ENCODE data around the gene USP35. TPM values are rescaled to one million over a fixed set of nuclear protein-coding genes. Genes with fewer than 3 reads are reported as not detected.

The USP35 gene
- total RNA-seq, 1 donor from 2014 or later, result 16.5 TPM

DNA sequence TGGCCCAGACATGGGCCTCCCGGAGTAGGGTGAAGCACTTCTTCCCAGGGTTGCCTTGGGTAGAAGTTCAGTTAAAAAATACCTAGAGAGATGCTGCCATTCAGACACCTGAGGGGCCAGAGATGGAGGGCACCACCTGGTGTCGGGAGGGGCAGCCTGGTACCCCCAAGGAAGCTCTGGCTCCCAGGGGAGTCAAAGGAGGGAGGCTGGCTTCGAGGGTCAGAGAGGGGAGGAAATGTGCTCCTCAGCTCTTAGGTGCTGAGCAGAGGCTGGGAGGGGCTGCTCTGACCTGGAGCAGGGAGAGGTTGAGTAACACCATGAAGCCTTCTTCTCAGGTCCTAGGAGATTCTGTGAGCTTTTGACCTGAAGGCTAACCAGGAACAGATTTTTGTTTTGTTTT is 1.1 kb downstream of the USP35 start:
- TF ChIP-seq, protein P1, sequence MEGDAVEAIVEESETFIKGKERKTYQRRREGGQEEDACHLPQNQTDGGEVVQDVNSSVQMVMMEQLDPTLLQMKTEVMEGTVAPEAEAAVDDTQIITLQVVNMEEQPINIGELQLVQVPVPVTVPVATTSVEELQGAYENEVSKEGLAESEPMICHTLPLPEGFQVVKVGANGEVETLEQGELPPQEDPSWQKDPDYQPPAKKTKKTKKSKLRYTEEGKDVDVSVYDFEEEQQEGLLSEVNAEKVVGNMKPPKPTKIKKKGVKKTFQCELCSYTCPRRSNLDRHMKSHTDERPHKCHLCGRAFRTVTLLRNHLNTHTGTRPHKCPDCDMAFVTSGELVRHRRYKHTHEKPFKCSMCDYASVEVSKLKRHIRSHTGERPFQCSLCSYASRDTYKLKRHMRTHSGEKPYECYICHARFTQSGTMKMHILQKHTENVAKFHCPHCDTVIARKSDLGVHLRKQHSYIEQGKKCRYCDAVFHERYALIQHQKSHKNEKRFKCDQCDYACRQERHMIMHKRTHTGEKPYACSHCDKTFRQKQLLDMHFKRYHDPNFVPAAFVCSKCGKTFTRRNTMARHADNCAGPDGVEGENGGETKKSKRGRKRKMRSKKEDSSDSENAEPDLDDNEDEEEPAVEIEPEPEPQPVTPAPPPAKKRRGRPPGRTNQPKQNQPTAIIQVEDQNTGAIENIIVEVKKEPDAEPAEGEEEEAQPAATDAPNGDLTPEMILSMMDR (IDR thresholded peaks at IDR 0.05; ENCODE audit: unreplicated experiment), result no peak
- H3K27me3 Mint-ChIP-seq, result no peaks in the 10 kb centered on the region
- peaks cover 30% of the 10 kb centered on the region for H3K4me1 Mint-ChIP-seq (ENCODE audit: low read depth)
- H3K27ac Mint-ChIP-seq, result no peak overlapping the region
- DNase-seq (ENCODE audit: low spot score, unreplicated experiment), result no peak
- no peaks in the 10 kb centered on the region for H3K9me3 Mint-ChIP-seq (ENCODE audit: low read depth)
- no peaks in the 10 kb centered on the region for H3K36me3 Mint-ChIP-seq (ENCODE audit: insufficient read depth)
- peak overlapping the region; percentile 94 for H3K4me3 Mint-ChIP-seq (ENCODE audit: low read depth)

GRCh38 chr11:78190374-78190773 is 1.7 kb downstream of the USP35 start:
- no peaks in the 10 kb centered on the region for H3K36me3 Mint-ChIP-seq (ENCODE audit: insufficient read depth)
- H3K4me3 Mint-ChIP-seq (ENCODE audit: low read depth), result peak overlapping the region; percentile 94
- TF ChIP-seq, protein P1 (IDR thresholded peaks at IDR 0.05; ENCODE audit: unreplicated experiment), result no peak
- H3K4me1 Mint-ChIP-seq (ENCODE audit: low read depth), result peaks cover 30% of the 10 kb centered on the region
- DNase-seq (ENCODE audit: low spot score, unreplicated experiment), result no peak
- H3K27ac Mint-ChIP-seq, result no peak overlapping the region
- H3K27me3 Mint-ChIP-seq, result no peaks in the 10 kb centered on the region
- no peaks in the 10 kb centered on the region for H3K9me3 Mint-ChIP-seq (ENCODE audit: low read depth)

- Mint-ChIP-seq H3K36me3 (ENCODE audit: insufficient read depth) (peaks cover under 1% of the 10 kb centered on the region), H3K27ac (no peak overlapping the region), H3K9me3 (ENCODE audit: low read depth) (no peaks in the 10 kb centered on the region), H3K27me3 (no peaks in the 10 kb centered on the region), H3K4me1 (ENCODE audit: low read depth) (peaks cover 30% of the 10 kb centered on the region), H3K4me3 (ENCODE audit: low read depth) (peak overlapping the region; percentile 31)
- DNase-seq (ENCODE audit: low spot score, unreplicated experiment), result no peak
- TF ChIP-seq, protein P1 (IDR thresholded peaks at IDR 0.05; ENCODE audit: unreplicated experiment), result no peak
Measured at GRCh38 chr11:78190871-78191538, 2.3 kb downstream of the USP35 start.

GRCh38 chr11:78192223-78192719 is 3.6 kb downstream of the USP35 start:
- DNase-seq (ENCODE audit: low spot score, unreplicated experiment), result no peak
- Mint-ChIP-seq H3K27ac (no peak overlapping the region), H3K9me3 (ENCODE audit: low read depth) (no peaks in the 10 kb centered on the region), H3K4me3 (ENCODE audit: low read depth) (no peak overlapping the region), H3K4me1 (ENCODE audit: low read depth) (peaks cover 26% of the 10 kb centered on the region), H3K36me3 (ENCODE audit: insufficient read depth) (peaks cover 3% of the 10 kb centered on the region), H3K27me3 (no peaks in the 10 kb centered on the region)
- TF ChIP-seq, protein P1 (IDR thresholded peaks at IDR 0.05; ENCODE audit: unreplicated experiment), result no peak

DNA sequence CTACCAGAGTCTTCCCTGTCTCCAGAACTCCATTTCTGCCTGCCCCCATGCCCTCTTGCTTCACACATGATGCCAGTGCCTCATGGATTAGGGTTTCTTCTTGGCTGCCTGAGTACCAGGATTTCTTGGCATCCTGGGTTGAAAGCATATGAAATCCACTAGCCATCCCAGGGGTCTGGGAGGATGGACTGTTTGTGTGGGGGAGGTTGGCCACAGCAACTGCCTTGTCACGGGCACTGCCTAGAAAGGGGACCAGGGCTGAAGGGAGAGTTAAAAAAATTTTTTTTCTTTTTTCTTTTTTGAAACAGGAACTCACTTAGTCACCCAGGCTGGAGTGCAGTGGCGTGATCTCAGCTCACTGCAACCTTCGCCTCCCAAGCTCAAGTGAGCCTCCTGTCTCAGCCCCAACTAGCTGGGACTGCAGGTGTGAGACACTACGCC is 4.2 kb downstream of the USP35 start:
- H3K27ac Mint-ChIP-seq, result no peak overlapping the region
- no peaks in the 10 kb centered on the region for H3K9me3 Mint-ChIP-seq (ENCODE audit: low read depth)
- no peaks in the 10 kb centered on the region for H3K27me3 Mint-ChIP-seq
- TF ChIP-seq, protein P1 (IDR thresholded peaks at IDR 0.05; ENCODE audit: unreplicated experiment), result no peak
- H3K36me3 Mint-ChIP-seq (ENCODE audit: insufficient read depth), result peaks cover 4% of the 10 kb centered on the region
- peaks cover 20% of the 10 kb centered on the region for H3K4me1 Mint-ChIP-seq (ENCODE audit: low read depth)
- DNase-seq (ENCODE audit: low spot score, unreplicated experiment), result no peak
- no peak overlapping the region for H3K4me3 Mint-ChIP-seq (ENCODE audit: low read depth)

All from progenitor cell of endocrine pancreas (in vitro differentiated cells).